GM18508 (cell line): ENCODE results near the gene BEND3.
"Not testable (repeated sequence)": the region's sequence is repeated elsewhere in the genome, so short reads cannot be mapped to it uniquely, and the experiment has no call there.

Experiments used
- ATAC-seq: cut with Tn5 transposase; IDR thresholded peaks from one replicate; pipeline ENCODE4 v1.9.1; 2021; ENCODE audit warnings: moderate number of reproducible peaks; ENCODE audit not compliant: insufficient read depth, unreplicated experiment

The BEND3 gene

GRCh38 chr6:107121964-107122495 is 6.7 kb upstream of the BEND3 start:
- ATAC-seq: no peak

- ATAC-seq: no peak
Observed at GRCh38 chr6:107121266-107121665, 6.0 kb upstream of the BEND3 start.

GRCh38 chr6:107120404-107120803 is 5.1 kb upstream of the BEND3 start:
- no peak for ATAC-seq

GRCh38 chr6:107118976-107119375 is 3.7 kb upstream of the BEND3 start:
- no peak for ATAC-seq

GRCh38 chr6:107118540-107118939 is 3.2 kb upstream of the BEND3 start:
- ATAC-seq: not testable (repeated sequence)

- no peak for ATAC-seq
Observed at GRCh38 chr6:107116931-107117330, 1.6 kb upstream of the BEND3 start.

- no peak for ATAC-seq
Observed at GRCh38 chr6:107116328-107116892, 1.1 kb upstream of the BEND3 start.

GRCh38 chr6:107115695-107116327 is 496 bp upstream of the BEND3 start:
- ATAC-seq: no peak

GRCh38 chr6:107114213-107114925 is 946 bp downstream of the BEND3 start:
- ATAC-seq: no peak

GRCh38 chr6:107110200-107110599 is 5.1 kb downstream of the BEND3 start:
- no peak for ATAC-seq

- ATAC-seq: no peak
Observed at GRCh38 chr6:107108201-107108890, 7.0 kb downstream of the BEND3 start.

GRCh38 chr6:107107791-107108190 is 7.5 kb downstream of the BEND3 start:
- no peak for ATAC-seq

- ATAC-seq: no peak
Observed at GRCh38 chr6:107106165-107106564, 9.2 kb downstream of the BEND3 start.

GRCh38 chr6:107105511-107106116 is 9.7 kb downstream of the BEND3 start:
- ATAC-seq: no peak

GRCh38 chr6:107103082-107103481 is 12.2 kb downstream of the BEND3 start:
- no peak for ATAC-seq

- ATAC-seq: no peak
Observed at GRCh38 chr6:107102414-107102805, 12.9 kb downstream of the BEND3 start.

- no peak for ATAC-seq
Observed at GRCh38 chr6:107101686-107102413, 13.5 kb downstream of the BEND3 start.

GRCh38 chr6:107101211-107101610 is 14.1 kb downstream of the BEND3 start:
- no peak for ATAC-seq

- no peak for ATAC-seq
Observed at GRCh38 chr6:107098436-107099307, 16.6 kb downstream of the BEND3 start.
